HG02938 (cell line): ENCODE results near the gene JCAD.

ENCODE experiments used
- ATAC-seq: cut with Tn5 transposase; IDR thresholded peaks from one replicate; pipeline ENCODE4 v1.9.1; 2021; ENCODE audit warnings: mild to moderate bottlenecking, moderate library complexity; ENCODE audit not compliant: unreplicated experiment

JCAD gene

DNA sequence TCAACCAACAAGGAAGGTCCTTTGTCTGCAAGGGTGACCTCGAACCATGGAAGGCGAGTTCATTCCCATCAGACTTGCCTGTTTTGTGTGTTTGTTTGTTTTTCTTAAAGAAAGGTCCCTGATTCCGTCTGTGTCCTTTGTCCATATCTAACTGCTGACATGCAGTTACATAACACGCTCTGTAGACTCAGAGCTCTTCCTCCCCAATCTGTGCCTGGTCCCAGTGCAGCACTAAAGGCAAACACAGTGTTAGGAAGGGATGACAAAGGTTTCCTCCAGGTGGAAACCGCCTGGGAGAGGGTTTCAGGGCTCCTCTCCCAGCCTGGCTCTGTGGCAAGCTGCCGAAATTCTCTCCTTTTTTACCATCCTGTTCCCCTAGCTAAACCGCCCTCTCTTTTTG is 13.4 kb downstream of the JCAD start:
- ATAC-seq: no peak

DNA sequence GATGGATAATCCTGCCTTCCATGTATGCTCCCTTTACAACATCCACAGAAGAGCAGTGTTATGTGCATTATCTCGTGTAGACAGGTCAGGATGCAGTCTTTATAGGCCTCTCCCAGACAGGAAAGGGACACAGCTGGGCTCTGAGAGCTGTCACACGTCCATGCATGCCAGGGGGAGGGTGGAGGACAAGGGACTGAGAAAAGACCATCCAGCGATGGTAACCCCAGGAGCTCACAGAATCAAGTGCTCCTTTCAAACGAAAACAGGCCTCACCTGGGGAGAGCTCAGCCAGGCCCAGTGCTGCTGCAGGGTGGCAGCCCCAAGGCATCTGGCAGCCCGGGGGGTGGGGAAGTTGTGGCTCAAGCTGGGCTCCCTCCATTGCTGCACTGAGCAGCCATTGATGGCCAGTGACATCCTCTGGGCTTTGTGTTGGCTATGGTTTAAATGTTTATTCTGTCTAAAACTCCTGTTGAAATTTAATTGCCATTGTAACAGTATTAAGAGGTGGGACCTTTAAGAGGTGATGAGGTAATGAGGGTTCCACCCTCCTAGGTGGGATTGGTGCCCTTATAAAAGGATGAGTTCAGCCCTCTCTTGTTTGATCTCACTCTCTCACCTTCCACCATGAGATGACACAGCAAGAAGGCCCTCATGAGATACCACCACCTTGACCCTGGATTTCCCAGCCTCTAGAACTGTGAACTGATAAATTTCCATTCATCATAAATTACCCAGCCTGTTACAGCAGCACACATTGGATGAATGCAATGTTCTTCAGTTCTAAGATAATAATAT is 15.7 kb downstream of the JCAD start:
- no peak for ATAC-seq

DNA sequence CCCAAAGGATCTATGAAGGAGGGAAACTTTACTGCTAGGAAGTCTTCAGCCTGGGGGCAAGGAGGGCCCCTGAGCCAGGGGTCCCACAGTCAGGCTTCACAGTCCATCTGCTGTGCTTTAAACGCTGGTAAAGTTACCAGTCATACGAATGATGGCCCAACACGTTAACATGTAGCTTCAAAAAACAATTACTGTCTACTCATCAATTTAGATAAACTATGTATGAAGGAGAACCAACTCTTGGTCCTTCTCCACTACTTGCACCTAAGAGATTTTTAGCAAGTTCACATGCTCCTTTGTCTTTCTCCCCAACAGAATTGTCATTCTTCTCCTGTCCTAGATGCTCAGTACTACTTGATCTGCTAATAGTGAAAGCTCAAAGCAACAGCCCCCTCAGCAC is 16.6 kb downstream of the JCAD start:
- ATAC-seq: no peak

DNA sequence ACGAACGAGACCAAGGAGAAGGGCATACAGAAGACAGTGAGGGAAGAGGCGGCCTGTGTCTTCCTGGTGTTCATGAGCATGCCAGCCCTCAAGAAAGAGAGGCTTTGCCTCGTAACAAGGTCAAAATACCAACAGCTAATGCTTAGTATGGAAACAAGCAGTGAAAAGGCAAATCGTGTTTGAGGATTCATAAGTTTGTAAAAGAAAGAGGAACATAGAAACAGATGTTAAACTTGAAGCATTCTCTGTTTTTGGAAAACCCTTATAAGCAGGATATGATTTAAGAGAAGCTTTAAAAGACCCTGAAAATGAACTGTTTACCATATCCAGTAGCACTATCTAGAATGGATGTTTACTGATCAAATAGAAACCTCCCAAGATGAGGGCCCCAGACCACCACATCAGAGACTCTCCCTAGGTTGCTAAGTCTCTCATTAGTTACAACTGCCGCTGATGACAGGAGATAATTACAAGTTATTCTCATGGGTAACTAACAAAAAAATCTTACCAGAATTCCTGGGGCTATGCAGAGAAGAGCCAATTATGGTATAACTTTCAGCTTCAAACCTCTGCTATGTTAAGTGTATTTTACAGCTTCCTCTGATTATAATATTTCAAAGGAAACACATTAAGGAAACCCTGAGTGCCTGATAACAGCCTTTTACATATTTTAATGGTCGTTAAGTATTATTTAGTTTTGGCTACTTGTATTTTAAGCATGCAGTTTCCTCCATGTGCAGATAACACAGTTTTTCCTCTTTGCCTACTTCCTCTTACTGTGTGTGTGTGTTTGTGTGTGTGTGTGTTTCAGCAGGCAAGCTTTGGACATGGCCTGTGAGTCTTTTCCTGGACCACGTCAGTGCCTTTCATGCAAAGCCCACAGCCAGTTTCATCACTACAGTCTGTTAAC is 17.9 kb downstream of the JCAD start:
- no peak for ATAC-seq

DNA sequence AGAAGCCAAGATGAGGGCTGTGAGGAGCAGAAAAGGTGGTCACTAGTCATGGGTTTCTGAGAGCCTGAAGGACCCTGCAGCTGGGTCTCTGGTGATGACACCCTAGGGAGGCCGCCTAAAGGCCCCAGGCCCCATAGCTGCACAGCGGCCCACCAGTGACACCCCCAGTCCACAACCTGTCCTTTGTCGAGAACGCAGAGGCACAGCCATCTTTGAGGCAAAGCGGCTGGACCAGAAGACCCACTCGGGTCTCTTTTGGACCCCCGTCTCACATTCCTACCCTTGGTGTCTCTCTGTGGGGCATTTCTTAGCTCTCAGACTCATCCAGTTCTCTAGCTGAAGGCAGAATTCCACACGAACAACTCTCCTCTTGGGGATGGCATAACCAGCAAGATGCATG is 18.8 kb downstream of the JCAD start:
- ATAC-seq: no peak

DNA sequence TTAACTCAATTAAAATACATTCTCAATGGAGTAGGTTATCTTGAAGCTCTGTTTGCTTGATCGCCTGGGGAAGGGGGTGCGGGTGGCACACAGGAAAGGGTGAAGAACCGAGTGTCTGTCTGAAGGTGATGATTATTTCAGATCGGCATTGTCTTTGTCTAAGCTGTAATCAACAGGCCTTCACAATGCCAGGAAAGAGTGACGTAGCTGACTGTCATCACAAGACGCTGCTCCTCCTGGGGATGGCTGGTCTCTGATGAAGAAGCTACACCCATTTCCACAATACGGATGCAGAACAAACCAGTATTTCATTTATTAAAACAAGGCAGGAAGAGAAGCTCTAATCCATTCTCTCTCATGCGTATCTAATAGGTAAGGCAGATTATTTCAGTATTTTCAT is 19.4 kb downstream of the JCAD start:
- no peak for ATAC-seq

DNA sequence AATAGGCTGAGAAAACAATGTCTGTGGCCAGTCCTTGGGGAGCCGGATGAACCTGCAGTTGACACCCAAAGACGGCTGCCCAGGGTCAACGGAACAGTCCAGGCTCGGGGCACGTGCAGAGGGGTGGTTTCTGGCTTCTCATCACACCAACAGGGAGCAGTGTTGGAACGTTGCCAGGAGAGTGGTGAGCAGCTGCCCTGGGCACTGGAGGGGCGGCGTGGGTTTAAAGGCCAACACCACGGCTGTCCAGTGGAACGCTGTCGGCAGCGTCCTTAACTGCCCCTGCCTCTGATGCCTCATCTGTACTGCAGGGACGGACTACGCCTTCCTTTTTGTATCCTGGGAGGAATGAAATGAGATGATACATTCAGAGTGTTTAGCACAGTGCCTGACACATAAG is 19.8 kb downstream of the JCAD start:
- ATAC-seq: no peak

DNA sequence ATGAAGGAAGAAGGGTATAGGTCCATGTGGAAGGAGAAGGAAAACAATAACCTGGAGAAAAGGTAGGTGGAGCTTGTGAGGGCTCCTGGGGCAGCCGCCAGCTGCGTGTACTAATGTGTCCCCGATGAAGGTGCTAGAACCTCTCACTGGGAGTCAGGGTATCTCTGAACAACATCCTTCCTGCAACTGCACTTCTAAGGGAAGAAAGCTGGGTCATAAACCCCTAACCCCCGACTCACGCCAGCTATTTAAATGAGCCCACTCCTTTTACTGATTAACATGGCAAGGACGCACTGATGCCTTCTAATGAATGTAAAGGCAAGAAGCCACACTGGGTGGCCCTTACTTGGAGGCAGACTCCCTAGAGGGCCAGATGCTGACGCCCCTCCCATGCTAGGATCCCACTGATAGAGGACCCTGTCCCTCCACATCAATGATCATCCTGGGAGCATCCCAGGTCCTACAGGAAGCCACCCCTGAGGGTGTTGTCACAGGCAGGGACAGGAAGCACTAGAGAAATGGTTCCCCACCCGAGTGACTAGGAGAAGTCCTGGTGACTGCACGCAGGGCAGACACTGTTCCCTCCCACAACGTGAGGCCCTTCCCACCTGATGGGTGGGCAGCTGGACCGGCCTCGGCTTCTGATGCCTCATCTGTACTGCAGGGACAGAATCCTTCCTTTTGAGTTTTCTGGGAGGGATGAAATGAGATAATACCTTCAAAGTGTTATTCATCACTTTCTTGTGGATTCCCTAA is 20.4 kb downstream of the JCAD start:
- no peak for ATAC-seq

DNA sequence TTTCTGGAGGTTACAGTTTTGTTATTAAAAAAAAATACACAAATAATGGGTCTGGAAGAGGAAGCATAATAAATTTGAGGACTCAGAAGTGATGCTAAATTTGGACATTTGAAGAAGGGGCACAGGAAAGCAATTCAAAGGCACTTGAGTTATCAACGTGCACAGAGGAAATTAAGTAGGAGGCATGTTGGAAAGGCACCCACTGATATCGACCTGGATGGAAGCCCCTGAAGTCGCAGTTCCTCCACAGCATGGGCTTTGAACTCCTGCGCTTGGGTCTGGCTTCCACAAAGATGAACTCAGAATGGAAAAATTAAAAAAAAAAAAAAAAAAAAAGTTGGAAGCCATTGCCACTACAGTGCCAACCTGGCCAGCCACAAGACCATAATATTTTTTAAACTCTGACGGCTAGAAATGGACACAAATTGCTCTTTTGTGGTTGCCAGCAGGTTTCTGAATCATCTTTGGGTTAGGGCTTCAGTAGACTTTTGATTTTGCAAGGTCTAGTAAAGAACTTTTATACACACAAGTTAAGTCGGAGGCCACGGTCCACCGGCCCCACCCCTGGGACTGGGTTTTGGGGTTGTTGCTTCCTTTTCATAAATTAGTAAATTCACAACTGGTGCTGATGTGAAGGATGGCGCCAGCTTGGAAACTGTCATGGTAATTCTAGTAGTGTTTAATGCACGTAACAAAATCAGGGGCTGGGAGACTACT is 21.6 kb downstream of the JCAD start:
- ATAC-seq: no peak

DNA sequence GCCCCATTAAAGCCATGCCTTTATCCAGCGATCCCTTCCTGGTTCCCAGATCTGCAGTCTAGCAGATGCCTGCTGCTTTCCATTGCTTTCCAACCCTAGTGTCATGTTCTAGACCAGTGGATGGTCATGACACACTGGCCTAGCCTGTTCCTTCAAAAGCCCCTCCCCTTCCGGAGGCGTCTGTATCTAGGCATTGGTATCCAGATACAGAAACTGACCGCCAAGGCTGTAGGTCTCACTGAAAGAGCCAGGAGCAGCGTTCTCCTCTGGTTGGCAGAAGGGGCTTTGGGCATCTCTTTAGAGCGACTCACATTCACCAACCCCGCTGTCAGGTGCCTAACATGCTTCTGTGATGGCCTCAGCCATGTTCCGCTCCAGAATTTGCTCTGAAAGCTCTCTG is 22.6 kb downstream of the JCAD start:
- ATAC-seq: no peak

DNA sequence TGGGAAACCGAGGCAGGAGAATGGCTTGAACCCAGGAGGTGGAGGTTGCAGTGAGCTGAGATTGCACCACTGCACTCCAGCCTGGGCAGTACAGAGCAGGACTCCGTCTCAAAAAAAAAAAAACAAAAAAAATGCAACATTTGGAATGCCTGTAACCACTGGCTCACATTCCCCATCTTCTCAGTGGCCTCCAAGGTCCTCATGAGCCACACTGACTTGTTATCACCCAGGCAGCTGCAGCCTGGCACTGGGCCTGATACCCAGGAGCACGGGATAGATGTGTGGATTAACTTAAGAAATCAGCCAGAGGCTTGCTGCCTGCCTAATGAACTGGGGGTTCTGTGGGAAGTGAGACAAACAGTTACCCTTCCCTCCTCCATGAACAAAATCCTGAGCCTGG is 23.0 kb downstream of the JCAD start:
- ATAC-seq: no peak

DNA sequence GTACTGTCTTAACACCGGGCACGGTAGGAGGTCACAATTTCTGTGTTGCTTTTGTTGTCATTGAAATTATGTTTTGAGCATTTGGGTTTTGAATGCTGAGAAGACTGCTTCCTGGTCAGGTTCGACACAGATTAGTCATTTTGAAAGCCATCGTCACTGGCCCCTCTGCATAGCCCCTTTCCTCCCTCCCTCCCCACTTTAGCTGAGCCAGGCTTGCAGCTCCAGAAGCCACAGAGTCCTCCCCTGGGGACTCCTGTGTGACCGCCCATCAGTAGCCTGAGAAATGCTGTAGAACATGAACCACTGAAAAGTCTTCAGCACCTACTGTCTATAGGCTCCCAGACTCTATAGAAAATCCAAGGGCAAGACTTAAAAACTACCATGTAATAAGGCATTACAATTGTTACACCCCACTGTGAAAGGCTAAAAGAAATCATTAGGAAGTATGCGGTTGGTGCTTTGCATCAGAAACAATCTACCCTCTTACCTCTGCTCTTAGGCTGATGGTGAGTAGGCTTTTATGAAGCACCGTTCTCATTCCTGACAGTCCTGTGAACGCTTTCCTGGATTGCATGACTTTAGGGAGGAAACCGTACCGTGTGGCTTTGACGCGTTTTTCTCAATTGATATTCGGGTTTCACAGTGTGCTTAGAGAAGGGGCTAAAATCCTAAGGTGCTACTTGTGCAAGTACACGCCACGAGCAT is 24.8 kb downstream of the JCAD start:
- peak; percentile 54 for ATAC-seq

DNA sequence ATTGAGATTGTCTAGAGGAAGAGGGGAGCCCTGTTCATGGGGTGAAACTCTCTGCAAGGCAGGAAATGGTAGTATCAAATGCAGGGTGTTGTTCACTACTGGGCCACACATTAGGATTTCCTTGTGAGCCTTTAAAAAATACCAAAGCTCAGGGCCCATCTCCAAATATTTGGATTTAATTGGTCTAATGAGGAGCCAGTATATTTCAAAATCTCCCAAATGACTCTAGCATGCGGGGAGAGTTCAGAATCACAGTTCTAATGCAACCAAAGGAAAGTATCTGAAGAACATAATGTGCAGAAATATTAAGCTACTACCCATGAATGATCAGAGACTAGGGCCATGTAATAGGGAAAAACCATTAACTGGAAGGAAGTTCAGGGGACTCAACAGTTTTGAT is 27.3 kb downstream of the JCAD start:
- no peak for ATAC-seq

DNA sequence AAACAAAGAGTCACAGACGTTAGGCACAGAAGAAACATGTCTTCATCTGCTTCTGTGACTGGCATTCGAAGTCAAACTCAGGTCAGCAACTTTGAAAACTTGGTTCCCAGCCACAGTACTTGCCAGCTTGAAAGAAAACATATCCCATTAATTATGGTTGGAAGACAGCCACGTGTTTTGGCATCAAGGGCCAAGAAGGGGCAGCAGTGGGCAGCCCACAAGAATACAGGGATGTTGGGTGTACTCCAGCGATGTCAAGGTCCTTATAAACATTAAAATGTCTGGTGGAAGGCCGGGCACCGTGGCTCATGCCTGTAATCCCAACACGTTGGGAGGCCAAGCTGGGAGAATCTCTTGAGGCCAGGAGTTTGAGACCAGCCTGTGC is 29.5 kb downstream of the JCAD start:
- no peak for ATAC-seq

DNA sequence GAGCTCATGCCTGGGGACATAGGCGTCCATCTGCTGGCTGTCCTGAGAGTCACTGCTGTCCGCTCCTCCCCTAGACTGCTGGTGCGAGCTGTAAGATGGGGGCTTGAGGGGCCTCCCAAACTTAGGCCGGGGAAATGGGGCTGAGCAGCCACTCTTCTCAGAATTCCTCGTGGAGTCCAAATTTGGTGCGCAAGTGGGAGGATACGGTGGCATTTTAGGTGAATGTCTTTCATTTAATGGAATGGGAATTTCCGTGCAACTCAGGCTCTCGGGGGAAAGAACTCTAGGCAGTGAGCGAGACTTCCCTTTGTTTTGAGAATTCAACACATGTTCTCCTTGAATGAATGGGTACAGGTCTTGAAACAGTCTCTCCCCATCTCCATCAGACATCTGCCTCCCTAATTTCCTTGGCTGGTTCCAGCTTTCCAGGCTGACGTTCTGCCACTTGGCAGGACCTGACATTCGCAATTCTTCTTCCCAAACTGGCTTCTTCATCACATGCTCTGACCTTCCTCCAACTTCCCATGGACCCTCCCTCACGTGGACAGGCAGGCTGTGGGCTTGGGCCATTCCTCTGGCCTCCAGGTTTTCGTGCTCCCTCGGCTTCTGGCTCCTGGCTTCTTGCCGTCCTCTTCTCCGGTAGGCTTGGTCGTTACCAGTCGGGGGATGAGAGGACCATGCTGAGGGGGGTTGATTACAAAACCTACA is 30.1 kb downstream of the JCAD start:
- no peak for ATAC-seq

DNA sequence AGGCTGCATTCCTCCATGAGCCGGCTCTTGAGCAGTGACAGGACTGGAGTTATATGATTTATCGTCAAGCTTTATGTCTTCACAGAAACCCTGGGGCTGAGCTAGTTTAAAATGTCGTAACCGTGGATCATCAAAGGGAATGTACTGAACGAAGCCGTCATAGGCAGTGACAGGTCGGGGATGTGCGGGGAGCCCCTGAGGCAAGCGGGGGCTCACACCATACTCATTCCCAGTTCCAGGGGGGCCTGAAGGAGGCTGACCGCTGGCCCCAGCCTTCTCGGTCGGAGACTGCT is 30.7 kb downstream of the JCAD start:
- no peak for ATAC-seq

DNA sequence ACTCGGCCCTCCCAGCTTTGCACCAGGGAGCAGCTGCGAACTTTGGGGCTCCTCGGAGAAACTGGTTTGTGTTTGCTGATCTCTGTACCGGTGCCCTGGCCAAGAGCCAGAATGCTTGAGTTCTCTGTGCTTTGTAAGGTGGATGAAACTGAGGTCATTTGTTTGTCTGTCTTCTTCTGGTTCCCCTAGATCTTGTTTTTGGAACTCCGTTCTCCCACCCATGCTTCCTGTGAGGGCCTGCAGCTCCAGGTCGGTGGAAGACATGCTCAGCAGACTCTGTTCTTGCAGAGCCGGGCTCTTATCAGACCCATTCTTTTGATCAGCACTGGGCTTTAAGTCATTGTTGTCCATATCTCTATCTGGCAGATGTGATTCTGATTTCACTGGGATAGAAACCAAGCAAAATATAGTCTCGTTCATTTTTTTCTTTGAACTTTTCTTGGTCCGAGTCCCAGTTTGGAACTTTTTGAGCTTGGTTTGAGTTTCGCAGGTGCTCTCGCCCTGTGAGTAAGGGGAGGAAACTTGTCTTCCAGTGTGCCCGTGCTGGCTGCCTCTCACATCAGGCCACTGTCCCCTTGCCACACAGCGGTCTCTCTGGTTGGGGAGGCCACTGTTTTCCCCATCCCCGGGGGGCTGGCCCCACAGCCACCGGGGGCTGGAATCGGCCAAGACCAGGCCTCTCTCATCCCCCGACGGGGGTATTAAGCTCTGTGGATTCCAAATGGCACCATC is 31.2 kb downstream of the JCAD start:
- no peak for ATAC-seq

DNA sequence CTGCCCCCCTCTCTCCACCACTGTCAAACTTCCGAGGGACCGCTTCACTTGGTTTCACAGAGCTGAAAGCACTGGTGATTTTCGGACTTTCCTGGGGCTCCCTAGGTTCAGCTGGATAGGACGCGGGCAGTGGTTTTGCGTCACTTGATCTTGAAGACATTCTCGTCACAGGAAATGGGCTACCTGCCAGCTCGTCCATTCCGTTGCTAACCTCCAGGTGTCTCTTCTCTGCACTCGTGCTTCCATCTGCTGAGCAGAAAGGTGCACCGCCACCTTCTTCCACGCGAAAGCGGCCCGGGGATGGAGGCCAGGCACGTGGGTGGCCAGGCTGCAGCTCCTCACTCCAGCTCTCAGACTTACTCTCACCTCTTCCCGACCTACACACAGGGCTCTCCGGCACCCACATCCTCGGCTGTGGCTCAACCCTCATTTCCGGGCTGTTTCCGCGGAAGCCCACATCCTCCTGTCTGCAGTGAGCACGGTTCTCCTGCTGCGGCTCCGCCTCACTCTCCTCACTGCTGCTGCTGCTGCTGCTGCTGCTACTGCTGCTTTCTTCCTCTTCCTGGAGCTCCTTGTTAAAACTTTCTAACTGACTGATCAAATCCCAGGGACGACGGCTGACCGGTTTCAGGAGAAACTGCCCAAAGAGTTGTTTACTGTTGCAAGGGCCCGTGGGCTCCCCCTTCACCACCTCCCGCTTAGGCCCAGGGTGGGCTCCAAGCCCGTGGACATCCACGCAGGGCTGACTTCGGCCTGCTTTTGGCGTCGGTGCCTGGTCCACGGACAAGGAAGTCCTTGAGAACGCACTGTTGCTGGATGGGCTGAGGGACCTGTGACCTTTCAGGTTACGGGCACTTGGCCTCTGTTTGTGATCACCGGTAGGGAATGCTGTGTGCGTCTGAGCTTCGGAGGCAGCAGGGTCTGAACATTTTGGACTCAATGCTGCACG is 32.1 kb downstream of the JCAD start:
- ATAC-seq: peak; percentile 83
